Nephron (organoid): Measurements from ENCODE around the gene RBM23.
A peak's percentile ranks its signal among the peaks of the same experiment; 100 is the strongest.
"Not testable (repeated sequence)": the region's sequence is repeated elsewhere in the genome, so short reads cannot be mapped to it uniquely, and the experiment has no call there.

Experiments used
- H3K27ac Mint-ChIP-seq, 3 experiments: 2 replicates each; pipeline ENCODE4 v1.8.0; 2020; ENCODE audit warnings: mixed read lengths in 3 of 3, mild to moderate bottlenecking in 2 of 3, moderate library complexity in 1 of 3
- H3K27me3 Mint-ChIP-seq: 2 replicates; pipeline ENCODE4 v1.8.0; 2021; ENCODE audit warnings: low read depth, mild to moderate bottlenecking, moderate library complexity, mixed read lengths
- H3K36me3 Mint-ChIP-seq: 2 replicates; pipeline ENCODE4 v1.8.0; 2020; ENCODE audit warnings: low read depth, mixed read lengths
- H3K4me1 Mint-ChIP-seq: 2 replicates; pipeline ENCODE4 v1.8.0; 2020; ENCODE audit warnings: mixed read lengths
- H3K4me3 Mint-ChIP-seq, 3 experiments: 2 replicates each; pipeline ENCODE4 v1.8.0; 2020; ENCODE audit warnings: mild to moderate bottlenecking in 3 of 3, mixed read lengths in 3 of 3, moderate library complexity in 2 of 3
- H3K9me3 Mint-ChIP-seq: 2 replicates; pipeline ENCODE4 v1.8.0; 2020; ENCODE audit warnings: mixed read lengths
- TF ChIP-seq, protein P1 (sequence below), 3 experiments: fragments of 200-600 bp; sonication (generic); IDR thresholded peaks; one replicate each; pipeline ENCODE4 v1.5.0; 2021; ENCODE audit warnings: antibody characterized with exemption in 3 of 3; ENCODE audit not compliant: unreplicated experiment in 3 of 3

Gene RBM23

DNA sequence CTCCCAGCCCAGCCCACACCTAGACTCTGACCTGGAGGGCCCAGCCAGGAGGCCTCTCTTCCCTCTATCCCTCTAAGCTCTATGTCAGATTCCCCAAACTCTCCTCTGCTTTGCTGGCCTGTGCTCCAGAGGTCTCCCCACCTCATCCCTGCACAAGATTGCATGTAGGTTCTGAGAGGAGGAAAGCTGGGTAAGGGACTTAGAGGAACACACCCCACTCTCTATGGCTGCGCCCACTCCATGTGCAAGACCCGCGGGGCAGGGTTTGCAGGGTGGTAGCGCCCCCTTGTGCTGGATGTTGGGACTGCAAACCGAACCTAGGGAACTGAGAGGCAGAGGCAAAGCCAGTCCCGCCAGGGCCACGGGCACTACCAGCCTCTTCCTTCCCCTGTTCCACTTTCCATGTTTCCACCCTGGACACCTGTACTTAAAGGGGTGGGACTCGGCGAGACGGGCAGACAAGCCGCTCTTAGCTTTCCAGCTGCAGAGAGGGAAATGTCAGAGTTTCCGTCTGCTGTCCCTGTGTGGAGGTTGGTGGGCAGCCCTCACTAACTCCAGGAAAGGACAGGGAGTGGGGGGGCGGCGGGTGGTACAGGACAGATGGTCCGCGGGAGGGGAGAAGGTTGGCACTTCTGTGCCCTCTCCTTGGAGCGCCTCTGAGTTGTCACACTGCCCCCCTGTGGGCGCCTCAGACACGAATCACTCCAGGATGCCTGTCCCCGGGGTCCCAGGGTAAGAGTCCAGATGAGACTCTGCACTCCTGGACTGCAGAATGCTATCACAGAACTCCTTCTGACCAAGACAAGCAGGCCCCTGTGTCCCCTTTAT is 65.8 kb downstream of the RBM23 start:
- Mint-ChIP-seq H3K4me1 (peaks cover 37% of the 10 kb centered on the region), H3K27me3 (no peaks in the 10 kb centered on the region), H3K4me3 (peak overlapping the region; percentile 79 to 85 (median 81)), H3K27ac (peak overlapping the region; percentile 73 to 98 (median 97)), H3K36me3 (no peaks in the 10 kb centered on the region), H3K9me3 (peaks cover 3% of the 10 kb centered on the region)
- TF ChIP-seq, protein P1, sequence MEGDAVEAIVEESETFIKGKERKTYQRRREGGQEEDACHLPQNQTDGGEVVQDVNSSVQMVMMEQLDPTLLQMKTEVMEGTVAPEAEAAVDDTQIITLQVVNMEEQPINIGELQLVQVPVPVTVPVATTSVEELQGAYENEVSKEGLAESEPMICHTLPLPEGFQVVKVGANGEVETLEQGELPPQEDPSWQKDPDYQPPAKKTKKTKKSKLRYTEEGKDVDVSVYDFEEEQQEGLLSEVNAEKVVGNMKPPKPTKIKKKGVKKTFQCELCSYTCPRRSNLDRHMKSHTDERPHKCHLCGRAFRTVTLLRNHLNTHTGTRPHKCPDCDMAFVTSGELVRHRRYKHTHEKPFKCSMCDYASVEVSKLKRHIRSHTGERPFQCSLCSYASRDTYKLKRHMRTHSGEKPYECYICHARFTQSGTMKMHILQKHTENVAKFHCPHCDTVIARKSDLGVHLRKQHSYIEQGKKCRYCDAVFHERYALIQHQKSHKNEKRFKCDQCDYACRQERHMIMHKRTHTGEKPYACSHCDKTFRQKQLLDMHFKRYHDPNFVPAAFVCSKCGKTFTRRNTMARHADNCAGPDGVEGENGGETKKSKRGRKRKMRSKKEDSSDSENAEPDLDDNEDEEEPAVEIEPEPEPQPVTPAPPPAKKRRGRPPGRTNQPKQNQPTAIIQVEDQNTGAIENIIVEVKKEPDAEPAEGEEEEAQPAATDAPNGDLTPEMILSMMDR (IDR thresholded peaks at IDR 0.05; ENCODE audit: unreplicated experiment in 3 of 3): peak; percentile 89 to 98 (median 95)

DNA sequence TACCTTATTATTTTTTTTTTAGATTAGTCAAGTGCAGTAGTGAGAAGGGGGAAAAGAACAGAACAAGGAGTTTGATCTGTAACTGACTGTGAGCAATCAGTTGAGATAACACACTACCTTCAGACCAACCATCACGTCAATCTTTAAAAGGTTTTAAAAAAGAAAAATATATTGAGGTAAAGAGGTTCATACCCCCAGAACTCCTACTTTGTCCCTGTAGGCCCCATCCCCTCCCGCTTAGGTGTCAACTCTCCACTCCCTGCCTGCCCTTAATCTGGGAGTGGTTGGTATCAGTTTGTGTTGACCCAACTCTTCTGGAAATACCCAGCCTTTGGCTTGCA is 66.4 kb downstream of the RBM23 start:
- H3K9me3 Mint-ChIP-seq: peaks cover 3% of the 10 kb centered on the region

DNA sequence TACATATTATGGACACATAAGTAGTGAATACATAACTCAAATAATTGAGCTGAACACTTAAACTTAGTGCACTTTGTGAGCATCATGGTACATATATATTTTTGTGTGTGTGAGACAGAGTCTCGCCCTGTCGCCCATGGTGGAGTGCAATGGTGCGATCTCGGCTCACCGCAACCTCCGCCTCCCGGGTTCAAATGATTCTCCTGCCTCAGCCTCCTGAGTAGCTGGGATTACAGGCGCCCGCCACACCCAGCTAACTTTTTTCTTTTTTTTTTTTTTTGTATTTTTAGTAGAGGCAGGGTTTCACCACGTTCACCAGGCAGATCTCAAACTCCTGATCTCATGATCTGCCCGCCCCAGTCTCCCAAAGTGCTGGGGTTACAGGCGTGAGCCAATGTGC is 66.8 kb downstream of the RBM23 start:
- H3K9me3 Mint-ChIP-seq, H3K27ac Mint-ChIP-seq: not testable (repeated sequence)
- peaks cover 45% of the 10 kb centered on the region for H3K4me1 Mint-ChIP-seq

More for the DNA sequence above, 66.4 kb downstream of the RBM23 start:
- Mint-ChIP-seq H3K4me3 (peak overlapping the region; percentile 79 to 85 (median 81)), H3K27ac (peak overlapping the region; percentile 73 to 98 (median 97)), H3K4me1 (peaks cover 43% of the 10 kb centered on the region), H3K27me3 (no peaks in the 10 kb centered on the region), H3K36me3 (peaks cover 3% of the 10 kb centered on the region)
- TF ChIP-seq, protein P1 (IDR thresholded peaks at IDR 0.05; ENCODE audit: unreplicated experiment in 3 of 3): no peak

DNA sequence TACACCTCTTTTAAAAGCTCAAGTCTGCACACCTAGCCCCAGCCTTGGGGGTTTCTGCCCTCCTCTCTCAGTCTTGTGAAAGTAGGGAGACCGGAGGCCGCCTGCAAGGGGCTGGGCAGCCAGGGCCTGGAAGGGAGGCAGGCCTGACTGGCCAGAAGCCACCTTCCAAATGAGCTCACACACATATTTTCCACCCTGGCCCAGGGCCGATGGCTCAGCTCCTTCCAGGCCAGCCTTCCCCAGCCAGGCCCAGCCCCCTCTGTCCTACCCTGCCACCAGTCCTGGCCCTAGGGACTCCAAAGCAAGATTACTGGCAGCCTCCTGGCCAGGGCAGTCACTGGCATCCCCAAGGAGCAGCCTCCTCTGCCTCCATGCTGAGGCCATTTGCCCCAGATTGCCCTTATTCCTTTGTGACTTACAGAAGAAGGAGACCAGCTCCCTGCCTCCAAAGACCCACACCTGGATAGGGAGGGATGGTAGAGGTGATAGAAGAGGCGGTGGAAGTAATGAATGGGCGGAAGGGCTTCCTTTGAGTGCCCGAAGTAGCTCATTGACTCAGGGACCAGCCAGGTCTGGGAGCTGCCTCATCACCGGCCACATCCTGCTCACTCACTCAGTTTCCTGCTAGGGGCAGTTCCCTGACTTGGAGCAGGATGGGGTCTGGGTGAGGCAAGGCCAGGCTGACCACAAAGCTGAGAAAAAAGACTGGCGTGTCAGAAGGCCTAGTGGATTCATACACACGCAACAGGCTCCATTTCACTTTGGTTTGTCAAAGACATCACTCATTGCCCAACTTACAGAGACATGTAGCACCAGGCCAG is 67.8 kb downstream of the RBM23 start:
- peaks cover under 1% of the 10 kb centered on the region for H3K9me3 Mint-ChIP-seq
- no peaks in the 10 kb centered on the region for H3K27me3 Mint-ChIP-seq
- H3K4me1 Mint-ChIP-seq: peaks cover 51% of the 10 kb centered on the region
- H3K4me3 Mint-ChIP-seq: peak overlapping the region in 2 of 3 experiments; percentile 59 to 65
- peak overlapping the region; percentile 41 to 99 (median 96) for H3K27ac Mint-ChIP-seq
- peaks cover 8% of the 10 kb centered on the region for H3K36me3 Mint-ChIP-seq
- TF ChIP-seq, protein P1 (IDR thresholded peaks at IDR 0.05; ENCODE audit: unreplicated experiment in 3 of 3): no peak

More for the DNA sequence above, 66.8 kb downstream of the RBM23 start:
- H3K27me3 Mint-ChIP-seq, H3K4me3 Mint-ChIP-seq, H3K36me3 Mint-ChIP-seq: not testable (repeated sequence)

DNA sequence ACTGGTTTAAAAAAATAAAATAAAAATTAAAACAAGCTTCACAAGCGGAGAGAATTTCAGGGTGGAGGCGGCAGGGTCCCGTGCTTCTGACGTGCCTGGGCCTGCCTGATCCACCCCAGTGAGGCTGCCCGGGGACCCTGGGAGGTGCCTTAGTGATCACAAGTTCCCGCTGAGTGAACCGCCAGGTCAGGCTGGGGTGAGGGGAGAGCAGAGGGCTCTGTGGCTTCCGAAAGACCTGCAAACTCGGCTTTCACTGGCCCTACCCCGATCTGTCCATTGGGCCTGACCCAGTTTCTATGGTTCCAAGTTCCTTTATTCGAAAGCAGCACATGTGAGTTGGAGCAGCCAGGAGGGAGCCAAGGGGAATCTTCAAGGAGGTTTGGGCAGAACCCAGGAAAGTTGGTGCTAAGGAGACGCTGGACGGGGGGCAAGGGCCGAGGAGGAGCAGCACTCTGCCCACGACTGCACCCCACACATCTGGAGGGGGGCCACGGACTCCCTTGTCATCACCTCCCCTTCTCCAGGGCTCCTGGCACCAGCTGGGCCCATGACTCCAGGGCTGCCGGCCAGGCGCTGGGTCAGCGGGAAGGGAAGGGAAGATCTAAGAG is 69.6 kb downstream of the RBM23 start:
- peaks cover 26% of the 10 kb centered on the region for H3K36me3 Mint-ChIP-seq
- H3K9me3 Mint-ChIP-seq: no peaks in the 10 kb centered on the region
- H3K4me3 Mint-ChIP-seq: peak overlapping the region in 1 of 3 experiments; percentile 63
- TF ChIP-seq, protein P1 (IDR thresholded peaks at IDR 0.05; ENCODE audit: unreplicated experiment in 3 of 3): no peak
- H3K27me3 Mint-ChIP-seq: no peaks in the 10 kb centered on the region
- peaks cover 62% of the 10 kb centered on the region for H3K4me1 Mint-ChIP-seq
- peak overlapping the region; percentile 92 to 99 (median 96) for H3K27ac Mint-ChIP-seq
